ENCODE measurements around the gene RPS6KC1. TPM values are rescaled to one million over a fixed set of nuclear protein-coding genes. Genes with fewer than 3 reads are reported as not detected.
"Not testable (repeated sequence)": the region's sequence is repeated elsewhere in the genome, so short reads cannot be mapped to it uniquely, and the experiment has no call there.

Gene RPS6KC1
- total RNA-seq, 1 experiment from 2014 or later: 20.5 TPM

GRCh38 chr1:213154056-213154685, 103.1 kb downstream of the RPS6KC1 start:
- no peak for DNase-seq (ENCODE audit: low read depth, low spot score)
- Histone ChIP-seq H3K36me3 (ENCODE audit: control insufficient read depth, insufficient read depth, low read length) (no peaks in the 10 kb centered on the region), H3K9me3 (ENCODE audit: control insufficient read depth, insufficient read depth, low read depth, low read length) (peaks cover 4% of the 10 kb centered on the region; the same call in 1 of the 2 replicates), H3K27me3 (ENCODE audit: control insufficient read depth, insufficient read depth, low read length) (no peaks in the 10 kb centered on the region), H3K4me3 (ENCODE audit: low read depth in 2 of 2, low read length in 2 of 2) (no peak overlapping the region), H3K4me1 (ENCODE audit: control insufficient read depth, insufficient read depth, low read length) (no peaks in the 10 kb centered on the region), H3K27ac (ENCODE audit: low read length) (no peak overlapping the region)
- intact Hi-C loops (cut with micrococcal nuclease; ENCODE audit: unreplicated experiment): no loop called here
- CTCF ChIA-PET: no interaction called here
- in situ Hi-C loops (cut with HindIII; ENCODE audit: low pct_unique_long_range_greater_than_20kb, low sequenced_read_pairs): no loop called here
- BruUV-seq (replicated peaks): no TSS peak
- POLR2A ChIA-PET: no interaction called here
- TF ChIP-seq TCF7L2 (IDR thresholded peaks at IDR 0.05; ENCODE audit: low read depth, low read length): no peak
- no peak for TF ChIP-seq POLR2AphosphoS5 (IDR thresholded peaks at IDR 0.05; ENCODE audit: low read depth, low read length)
- no peak for TF ChIP-seq REST (IDR thresholded peaks at IDR 0.05; ENCODE audit: insufficient read depth in 1 of 2, low read depth in 2 of 2, low read length in 1 of 2)
- TF ChIP-seq, protein P1, sequence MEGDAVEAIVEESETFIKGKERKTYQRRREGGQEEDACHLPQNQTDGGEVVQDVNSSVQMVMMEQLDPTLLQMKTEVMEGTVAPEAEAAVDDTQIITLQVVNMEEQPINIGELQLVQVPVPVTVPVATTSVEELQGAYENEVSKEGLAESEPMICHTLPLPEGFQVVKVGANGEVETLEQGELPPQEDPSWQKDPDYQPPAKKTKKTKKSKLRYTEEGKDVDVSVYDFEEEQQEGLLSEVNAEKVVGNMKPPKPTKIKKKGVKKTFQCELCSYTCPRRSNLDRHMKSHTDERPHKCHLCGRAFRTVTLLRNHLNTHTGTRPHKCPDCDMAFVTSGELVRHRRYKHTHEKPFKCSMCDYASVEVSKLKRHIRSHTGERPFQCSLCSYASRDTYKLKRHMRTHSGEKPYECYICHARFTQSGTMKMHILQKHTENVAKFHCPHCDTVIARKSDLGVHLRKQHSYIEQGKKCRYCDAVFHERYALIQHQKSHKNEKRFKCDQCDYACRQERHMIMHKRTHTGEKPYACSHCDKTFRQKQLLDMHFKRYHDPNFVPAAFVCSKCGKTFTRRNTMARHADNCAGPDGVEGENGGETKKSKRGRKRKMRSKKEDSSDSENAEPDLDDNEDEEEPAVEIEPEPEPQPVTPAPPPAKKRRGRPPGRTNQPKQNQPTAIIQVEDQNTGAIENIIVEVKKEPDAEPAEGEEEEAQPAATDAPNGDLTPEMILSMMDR (IDR thresholded peaks at IDR 0.05): no peak
- no peak for ATAC-seq

DNA sequence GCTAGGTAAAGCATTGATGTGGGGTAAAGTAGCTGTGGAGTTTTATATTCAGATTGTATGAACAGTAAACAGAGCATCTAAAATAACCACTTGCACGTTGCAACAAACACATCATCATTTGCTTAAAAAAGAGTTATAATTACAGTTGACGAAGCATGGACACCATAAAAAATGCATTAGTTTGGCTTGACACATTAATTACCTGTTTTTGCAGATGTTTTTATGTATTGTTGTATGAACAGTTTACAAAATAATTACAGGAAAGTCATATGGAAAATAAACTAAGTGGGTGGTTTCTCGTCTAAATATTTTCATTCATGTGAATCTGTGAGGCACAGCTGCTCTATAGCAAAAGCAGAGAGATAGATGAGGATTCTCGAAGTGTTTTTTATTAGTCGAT, 108.3 kb downstream of the RPS6KC1 start:
- no peaks in the 10 kb centered on the region for H3K27me3 ChIP-seq (ENCODE audit: control insufficient read depth, insufficient read depth, low read length)
- POLR2A ChIA-PET: no interaction called here
- no peaks in the 10 kb centered on the region for H3K36me3 ChIP-seq (ENCODE audit: control insufficient read depth, insufficient read depth, low read length)
- no peaks in the 10 kb centered on the region for H3K4me1 ChIP-seq (ENCODE audit: control insufficient read depth, insufficient read depth, low read length)
- H3K27ac ChIP-seq (ENCODE audit: low read length): no peak overlapping the region
- CTCF ChIA-PET: no interaction called here
- in situ Hi-C loops (cut with HindIII; ENCODE audit: low pct_unique_long_range_greater_than_20kb, low sequenced_read_pairs): no loop called here
- TF ChIP-seq, protein P1 (IDR thresholded peaks at IDR 0.05): no peak
- no peak for TF ChIP-seq POLR2AphosphoS5 (IDR thresholded peaks at IDR 0.05; ENCODE audit: low read depth, low read length)
- no peaks in the 10 kb centered on the region for H3K9me3 ChIP-seq (ENCODE audit: control insufficient read depth, insufficient read depth, low read depth, low read length)
- ATAC-seq: no peak
- no TSS peak for BruUV-seq (replicated peaks)
- no peak for DNase-seq (ENCODE audit: low read depth, low spot score)
- intact Hi-C loops (cut with micrococcal nuclease; ENCODE audit: unreplicated experiment): no loop called here
- H3K4me3 ChIP-seq (ENCODE audit: low read depth in 2 of 2, low read length in 2 of 2): no peak overlapping the region

- POLR2A ChIA-PET; BruUV-seq (replicated peaks); in situ Hi-C loops (cut with HindIII; ENCODE audit: low pct_unique_long_range_greater_than_20kb, low sequenced_read_pairs); H3K27me3 ChIP-seq (ENCODE audit: control insufficient read depth, insufficient read depth, low read length); H3K27ac ChIP-seq (ENCODE audit: low read length); H3K4me3 ChIP-seq (ENCODE audit: low read depth in 2 of 2, low read length in 2 of 2); H3K36me3 ChIP-seq (ENCODE audit: control insufficient read depth, insufficient read depth, low read length); H3K4me1 ChIP-seq (ENCODE audit: control insufficient read depth, insufficient read depth, low read length); CTCF ChIA-PET; H3K9me3 ChIP-seq (ENCODE audit: control insufficient read depth, insufficient read depth, low read depth, low read length); DNase-seq (ENCODE audit: low read depth, low spot score); intact Hi-C loops (cut with micrococcal nuclease; ENCODE audit: unreplicated experiment); ATAC-seq: not testable (repeated sequence)
Observed at GRCh38 chr1:213160442-213160841, 109.4 kb downstream of the RPS6KC1 start.

All from Panc1 (cell line).